IMR-90 (cell line): ENCODE data around the gene PXK. TPM values are rescaled to one million over a fixed set of nuclear protein-coding genes. Genes with fewer than 3 reads are reported as not detected.

Experiments
- ATAC-seq: fragments of 200-7000 bp; cut with Tn5 transposase; 2 replicates; pipeline ENCODE4 v1.9.1; 2020; ENCODE audit warnings: low read depth, mild to moderate bottlenecking, moderate library complexity
- BruUV-seq: library from RNA; stranded (reverse); fragments of 400-500 nt; replicated peaks from 2 replicates; lab custom pipeline; 2021; lab: Mats Ljungman, UMichigan
- CTCF ChIA-PET: fragments of 300-600 bp; formaldehyde crosslinking; extraction: SDS; loops from one replicate; lab custom pipeline; 2021; ENCODE audit warnings: antibody characterized with exemption; lab: Yijun Ruan, JAX
- POLR2A ChIA-PET: fragments of 300-600 bp; sonication (Branson Sonifier 250); formaldehyde crosslinking; loops from one replicate; lab custom pipeline; 2022; ENCODE audit warnings: antibody characterized with exemption; ENCODE audit not compliant: unreplicated experiment; lab: Charles Lee
- DNase-seq: peaks from one replicate; pipeline ENCODE4 v3.0.0; 2013
- H2AFZ ChIP-seq: replicated peaks from 2 replicates; pipeline ENCODE3; 2013; ENCODE audit warnings: low read length, mild to moderate bottlenecking; ENCODE audit not compliant: poor library complexity
- H2AK5ac ChIP-seq: 2 replicates; pipeline ENCODE4 v1.6.1; 2013; ENCODE audit warnings: low read depth, low read length, inconsistent platforms
- H2AK9ac ChIP-seq: replicated peaks from 2 replicates; pipeline ENCODE3; 2013; ENCODE audit warnings: mild to moderate bottlenecking, low read depth, low read length, moderate library complexity; ENCODE audit not compliant: poor library complexity
- H2BK120ac ChIP-seq: 2 replicates; pipeline ENCODE4 v1.6.1; 2013; ENCODE audit warnings: low read depth, low read length, inconsistent platforms
- H2BK15ac ChIP-seq: 3 replicates; pipeline ENCODE4 v1.6.1; 2013; ENCODE audit warnings: low read depth, low read length, inconsistent platforms
- H2BK20ac ChIP-seq: 2 replicates; pipeline ENCODE4 v1.6.1; 2013; ENCODE audit warnings: low read depth, mild to moderate bottlenecking, inconsistent platforms, low read length, moderate library complexity
- H2BK5ac ChIP-seq: 2 replicates; pipeline ENCODE4 v1.6.1; 2013; ENCODE audit warnings: mild to moderate bottlenecking, low read depth, low read length, inconsistent platforms; ENCODE audit not compliant: poor library complexity, severe bottlenecking
- H3K14ac ChIP-seq: replicated peaks from 2 replicates; pipeline ENCODE4 v1.6.1; 2013; ENCODE audit warnings: low read depth, low read length, inconsistent platforms
- H3K18ac ChIP-seq: 2 replicates; pipeline ENCODE4 v1.6.1; 2013; ENCODE audit warnings: low read depth, low read length, control low read depth
- H3K23ac ChIP-seq: 2 replicates; pipeline ENCODE4 v1.6.1; 2013; ENCODE audit warnings: low read depth, low read length, inconsistent platforms
- H3K27ac ChIP-seq: 2 replicates; pipeline ENCODE4 v1.5.1; 2013; ENCODE audit warnings: mild to moderate bottlenecking, control low read depth, low read length; ENCODE audit not compliant: insufficient read depth
- H3K27me3 ChIP-seq: 2 replicates; pipeline ENCODE4 v1.6.1; 2013; ENCODE audit warnings: low read length; ENCODE audit not compliant: control insufficient read depth, insufficient read depth
- H3K36me3 ChIP-seq: 2 replicates; pipeline ENCODE4 v1.6.1; 2013; ENCODE audit warnings: low read length, mixed read lengths; ENCODE audit not compliant: control insufficient read depth, insufficient read depth
- H3K4ac ChIP-seq: 2 replicates; pipeline ENCODE4 v1.6.1; 2013; ENCODE audit warnings: low read depth, low read length, inconsistent platforms
- H3K4me1 ChIP-seq: 2 replicates; pipeline ENCODE4 v1.6.1; 2013; ENCODE audit warnings: low read length, mixed read lengths; ENCODE audit not compliant: control insufficient read depth, insufficient read depth
- H3K4me2 ChIP-seq: 2 replicates; pipeline ENCODE4 v1.6.1; 2013; ENCODE audit warnings: low read depth, mild to moderate bottlenecking, control low read depth, low read length, moderate library complexity
- H3K4me3 ChIP-seq: 2 replicates; pipeline ENCODE4 v1.5.1; 2013; ENCODE audit warnings: low read depth, mild to moderate bottlenecking, control low read depth, low read length, moderate library complexity; ENCODE audit not compliant: insufficient read depth
- H3K56ac ChIP-seq: 2 replicates; pipeline ENCODE4 v1.6.1; 2013; ENCODE audit warnings: low read length, inconsistent platforms; ENCODE audit not compliant: insufficient read depth; ENCODE audit errors: extremely low read depth
- H3K79me1 ChIP-seq, 2 experiments: 2 replicates each; pipeline ENCODE4 v1.6.1; 2013; ENCODE audit warnings: low read length in 2 of 2, inconsistent platforms in 1 of 2, low read depth in 1 of 2
- H3K9ac ChIP-seq: 2 replicates; pipeline ENCODE4 v1.6.1; 2013; ENCODE audit warnings: low read depth, low read length, control low read depth
- H3K9me1 ChIP-seq: 2 replicates; pipeline ENCODE4 v1.6.1; 2013; ENCODE audit warnings: low read length, inconsistent platforms; ENCODE audit not compliant: insufficient read depth
- H3K9me3 ChIP-seq: 2 replicates; pipeline ENCODE4 v1.6.1; 2013; ENCODE audit warnings: low read length; ENCODE audit not compliant: control insufficient read depth, insufficient read depth
- H4K20me1 ChIP-seq: 2 replicates; pipeline ENCODE4 v1.6.1; 2013; ENCODE audit warnings: low read length, inconsistent platforms; ENCODE audit not compliant: insufficient read depth
- H4K5ac ChIP-seq: 2 replicates; pipeline ENCODE4 v1.6.1; 2013; ENCODE audit warnings: mild to moderate bottlenecking, low read depth, low read length, control low read depth
- H4K8ac ChIP-seq, 2 experiments: 2 replicates each; pipeline ENCODE4 v1.6.1; 2013; ENCODE audit warnings: low read depth in 2 of 2, low read length in 2 of 2, control low read depth in 1 of 2, inconsistent platforms in 1 of 2
- H4K91ac ChIP-seq: 2 replicates; pipeline ENCODE4 v1.6.1; 2013; ENCODE audit warnings: low read depth, low read length, inconsistent platforms; ENCODE audit not compliant: insufficient read depth
- CEBPB ChIP-seq: IDR thresholded peaks from 2 replicates; pipeline ENCODE4 v1.6.1; 2012; ENCODE audit warnings: low read depth, low read length, improper control_type of control experiment
- CHD1 ChIP-seq: IDR thresholded peaks from 2 replicates; pipeline ENCODE4 v1.6.1; 2012; ENCODE audit warnings: low read depth, low read length, improper control_type of control experiment
- FOS ChIP-seq: fragments of 150-350 bp; IDR thresholded peaks from 2 replicates; pipeline ENCODE4 v1.6.1; 2016; ENCODE audit warnings: low read depth, low read length
- MAFK ChIP-seq: IDR thresholded peaks from 2 replicates; pipeline ENCODE4 v1.6.1; 2012; ENCODE audit warnings: low read depth, low read length, improper control_type of control experiment
- MAZ ChIP-seq: IDR thresholded peaks from 2 replicates; pipeline ENCODE4 v1.6.1; 2012; ENCODE audit warnings: low read depth, mild to moderate bottlenecking, low read length, improper control_type of control experiment, moderate library complexity, borderline replicate concordance
- POLR2A ChIP-seq: IDR thresholded peaks from 2 replicates; pipeline ENCODE4 v1.6.1; 2012; ENCODE audit warnings: mild to moderate bottlenecking, low read depth, low read length
- RAD21 ChIP-seq: IDR thresholded peaks from 2 replicates; pipeline ENCODE4 v1.6.1; 2012; ENCODE audit warnings: low read length, improper control_type of control experiment
- RFX5 ChIP-seq: IDR thresholded peaks from 2 replicates; pipeline ENCODE4 v1.8.0; 2012; ENCODE audit warnings: low read depth, mild to moderate bottlenecking, low read length, moderate library complexity
- WGBS, 2 experiments: methylation state at CpG; one replicate each; pipeline versions ENCODE4 v1.1.5 to v1.1.7; 2013; ENCODE audit warnings: missing lambda C conversion rate in 2 of 2; ENCODE audit not compliant: insufficient read length in 1 of 2; ENCODE audit errors: extremely low coverage in 2 of 2; 5-methylcytosine and 5-hydroxymethylcytosine counted together
- dilution Hi-C: fragments of 300-500 bp; cut with HindIII; formaldehyde crosslinking; loops from one replicate; pipeline ENCODE4 v1.14.3; 2018; ENCODE audit warnings: low sequenced_read_pairs; ENCODE audit not compliant: unreplicated experiment
- in situ Hi-C: fragments of 300-500 bp; cut with MboI; formaldehyde crosslinking; loops from 3 replicates; pipeline ENCODE4 v1.14.3; 2019; ENCODE audit warnings: low sequenced_read_pairs, inconsistent platforms, mixed read lengths
- intact Hi-C: fragments of 100-400 bp; cut with micrococcal nuclease; formaldehyde crosslinking; loops from 2 replicates; pipeline ENCODE4 v1.10.0; 2022
- polyA plus RNA-seq, 3 experiments: library from polyadenylated mRNA; depleted of rRNA; stranded (reverse); fragments of >200 nt; gene quantifications; 2 replicates each; pipeline ENCODE4 v1.2.3, GENCODE V29; 2012; ENCODE audit warnings: low replicate concordance in 1 of 3
- total RNA-seq: library from RNA; depleted of rRNA; stranded (reverse); fragments of >200 nt; gene quantifications from 2 replicates; pipeline ENCODE4 v1.2.3, GENCODE V29; 2012
- TF ChIP-seq, protein P1 (sequence below): fragments of 150-350 bp; IDR thresholded peaks from 2 replicates; pipeline ENCODE4 v1.6.1; 2016; ENCODE audit warnings: low read depth, mild to moderate bottlenecking, low read length, moderate library complexity, borderline replicate concordance
- TF ChIP-seq, protein P2 (sequence below): fragments of 150-350 bp; IDR thresholded peaks from 2 replicates; pipeline ENCODE4 v1.6.1; 2017; ENCODE audit warnings: mild to moderate bottlenecking, antibody characterized with exemption, low read length, low read depth

The PXK gene
- total and polyA plus RNA-seq, 2 of the 4 experiments (the other 2 are of a cell fraction), result 14.3 to 17.7 TPM

DNA sequence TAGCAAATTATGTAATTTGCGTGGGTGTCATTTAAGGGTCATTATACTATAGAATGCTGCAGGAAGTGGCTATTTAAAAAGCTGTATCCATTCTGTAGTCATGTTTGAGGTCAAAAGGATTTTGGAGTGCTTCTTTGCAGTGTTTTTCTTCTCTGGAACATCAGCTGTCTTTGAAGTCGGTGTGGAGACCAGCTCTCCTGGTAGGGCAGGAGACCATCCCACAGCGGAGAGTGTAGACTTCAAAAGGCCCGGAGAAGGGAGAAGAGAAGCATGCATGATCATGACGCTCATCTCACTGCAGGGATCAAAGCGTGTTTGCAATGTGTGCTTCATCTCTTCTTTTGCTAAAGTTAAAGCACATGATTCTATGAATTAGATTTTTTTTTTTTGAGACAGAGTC, 19.9 kb downstream of the PXK start:
- Histone ChIP-seq H3K4ac (0 out of 2 replicates have a peak overlapping the region, but pooled peaks have one; percentile 20), H3K36me3 (peaks cover 9% of the 10 kb centered on the region; the same call in 1 of the 2 replicates), H3K9ac (no peak overlapping the region), H3K4me1 (peaks cover 16% of the 10 kb centered on the region), H3K27me3 (no peaks in the 10 kb centered on the region), H3K27ac (no peak overlapping the region), H3K4me3 (no peak overlapping the region), H2AK9ac (no peak overlapping the region), H3K14ac (no peak overlapping the region), H2BK20ac (no peak overlapping the region), H3K56ac (no peak overlapping the region), H3K23ac (no peak overlapping the region), H2AFZ (no peak overlapping the region), H2BK15ac (no peak overlapping the region), H4K20me1 (peaks cover 18% of the 10 kb centered on the region; the same call in 1 of the 2 replicates), H2BK120ac (no peak overlapping the region), H3K79me1 (peaks cover 42 to 82% of the 10 kb centered on the region in 2 experiments), H3K4me2 (no peak overlapping the region), H2BK5ac (no peak overlapping the region), H4K5ac (no peak overlapping the region), H4K8ac (0 out of 4 replicates have a peak overlapping the region, but pooled peaks of 1 of the 2 experiments have one; percentile 22), H3K9me3 (no peaks in the 10 kb centered on the region), H3K18ac (no peak overlapping the region), H3K9me1 (peaks cover 22% of the 10 kb centered on the region), H4K91ac (no peak overlapping the region), H2AK5ac (no peak overlapping the region)
- in situ Hi-C loops, result no loop called here
- TF ChIP-seq, protein P1, sequence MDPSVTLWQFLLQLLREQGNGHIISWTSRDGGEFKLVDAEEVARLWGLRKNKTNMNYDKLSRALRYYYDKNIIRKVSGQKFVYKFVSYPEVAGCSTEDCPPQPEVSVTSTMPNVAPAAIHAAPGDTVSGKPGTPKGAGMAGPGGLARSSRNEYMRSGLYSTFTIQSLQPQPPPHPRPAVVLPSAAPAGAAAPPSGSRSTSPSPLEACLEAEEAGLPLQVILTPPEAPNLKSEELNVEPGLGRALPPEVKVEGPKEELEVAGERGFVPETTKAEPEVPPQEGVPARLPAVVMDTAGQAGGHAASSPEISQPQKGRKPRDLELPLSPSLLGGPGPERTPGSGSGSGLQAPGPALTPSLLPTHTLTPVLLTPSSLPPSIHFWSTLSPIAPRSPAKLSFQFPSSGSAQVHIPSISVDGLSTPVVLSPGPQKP, result no peak
- no peak for TF ChIP-seq RAD21
- TF ChIP-seq CHD1, result no peak
- no peak for TF ChIP-seq POLR2A
- no peak for TF ChIP-seq RFX5
- TF ChIP-seq, protein P2, sequence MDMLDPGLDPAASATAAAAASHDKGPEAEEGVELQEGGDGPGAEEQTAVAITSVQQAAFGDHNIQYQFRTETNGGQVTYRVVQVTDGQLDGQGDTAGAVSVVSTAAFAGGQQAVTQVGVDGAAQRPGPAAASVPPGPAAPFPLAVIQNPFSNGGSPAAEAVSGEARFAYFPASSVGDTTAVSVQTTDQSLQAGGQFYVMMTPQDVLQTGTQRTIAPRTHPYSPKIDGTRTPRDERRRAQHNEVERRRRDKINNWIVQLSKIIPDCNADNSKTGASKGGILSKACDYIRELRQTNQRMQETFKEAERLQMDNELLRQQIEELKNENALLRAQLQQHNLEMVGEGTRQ, result no peak
- TF ChIP-seq CEBPB, result no peak
- TF ChIP-seq FOS, result no peak
- no peak for TF ChIP-seq MAFK
- TF ChIP-seq MAZ, result no peak
- CTCF ChIA-PET, result interaction anchor here (0.6 to 0.8 kb wide), 2 partner anchors 21 to 111 kb away, joined by 3 to 5 read pairs; no protein-coding TSS in a partner anchor
- dilution Hi-C loops, result no loop called here
- BruUV-seq, result no TSS peak
- intact Hi-C loops, result loop anchor here (5.0 kb wide), 1 partner anchor 35 kb away; no protein-coding TSS in a partner anchor
- POLR2A ChIA-PET, result no interaction called here
- 82% methylated on average over 4 of the region's 6 CpGs; no CpG with 5 or more reads in 1 of the 2 experiments for WGBS, 2 experiments
- DNase-seq, result no peak
- no peak for ATAC-seq
